AG09319 (cell line): ENCODE data around the gene PIGQ.

Source experiments
- DNase-seq: peaks from one replicate; pipeline ENCODE4 v3.0.0-alpha.2; 2010; ENCODE audit warnings: low read depth; ENCODE audit errors: extremely low read depth
- TF ChIP-seq, protein P1 (sequence below): IDR thresholded peaks from 2 replicates; pipeline ENCODE4 v1.5.1; 2011; ENCODE audit warnings: low read depth, mild to moderate bottlenecking, inconsistent platforms, low read length, moderate library complexity

PIGQ gene

DNA sequence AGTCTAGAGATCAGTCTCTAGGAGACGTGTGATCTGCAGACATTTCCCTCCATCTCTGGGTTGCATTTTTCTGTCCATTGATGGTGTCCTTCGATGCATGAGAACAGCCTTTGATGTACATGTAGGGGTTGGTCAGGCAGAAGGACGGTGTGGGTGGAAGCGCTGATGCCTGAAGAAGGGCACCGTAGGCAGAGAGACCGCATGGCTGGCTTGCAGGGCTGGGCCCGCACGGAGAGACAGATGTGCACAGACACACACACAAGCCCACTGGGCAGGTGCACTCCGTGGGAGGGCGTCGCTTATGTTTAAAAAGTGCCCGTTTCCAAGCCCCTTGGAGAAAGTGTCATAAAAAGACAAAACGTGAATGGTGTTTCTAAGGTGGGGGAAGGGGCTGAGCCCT, 45.4 kb downstream of the PIGQ start:
- TF ChIP-seq, protein P1, sequence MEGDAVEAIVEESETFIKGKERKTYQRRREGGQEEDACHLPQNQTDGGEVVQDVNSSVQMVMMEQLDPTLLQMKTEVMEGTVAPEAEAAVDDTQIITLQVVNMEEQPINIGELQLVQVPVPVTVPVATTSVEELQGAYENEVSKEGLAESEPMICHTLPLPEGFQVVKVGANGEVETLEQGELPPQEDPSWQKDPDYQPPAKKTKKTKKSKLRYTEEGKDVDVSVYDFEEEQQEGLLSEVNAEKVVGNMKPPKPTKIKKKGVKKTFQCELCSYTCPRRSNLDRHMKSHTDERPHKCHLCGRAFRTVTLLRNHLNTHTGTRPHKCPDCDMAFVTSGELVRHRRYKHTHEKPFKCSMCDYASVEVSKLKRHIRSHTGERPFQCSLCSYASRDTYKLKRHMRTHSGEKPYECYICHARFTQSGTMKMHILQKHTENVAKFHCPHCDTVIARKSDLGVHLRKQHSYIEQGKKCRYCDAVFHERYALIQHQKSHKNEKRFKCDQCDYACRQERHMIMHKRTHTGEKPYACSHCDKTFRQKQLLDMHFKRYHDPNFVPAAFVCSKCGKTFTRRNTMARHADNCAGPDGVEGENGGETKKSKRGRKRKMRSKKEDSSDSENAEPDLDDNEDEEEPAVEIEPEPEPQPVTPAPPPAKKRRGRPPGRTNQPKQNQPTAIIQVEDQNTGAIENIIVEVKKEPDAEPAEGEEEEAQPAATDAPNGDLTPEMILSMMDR: no peak
- no peak for DNase-seq

DNA sequence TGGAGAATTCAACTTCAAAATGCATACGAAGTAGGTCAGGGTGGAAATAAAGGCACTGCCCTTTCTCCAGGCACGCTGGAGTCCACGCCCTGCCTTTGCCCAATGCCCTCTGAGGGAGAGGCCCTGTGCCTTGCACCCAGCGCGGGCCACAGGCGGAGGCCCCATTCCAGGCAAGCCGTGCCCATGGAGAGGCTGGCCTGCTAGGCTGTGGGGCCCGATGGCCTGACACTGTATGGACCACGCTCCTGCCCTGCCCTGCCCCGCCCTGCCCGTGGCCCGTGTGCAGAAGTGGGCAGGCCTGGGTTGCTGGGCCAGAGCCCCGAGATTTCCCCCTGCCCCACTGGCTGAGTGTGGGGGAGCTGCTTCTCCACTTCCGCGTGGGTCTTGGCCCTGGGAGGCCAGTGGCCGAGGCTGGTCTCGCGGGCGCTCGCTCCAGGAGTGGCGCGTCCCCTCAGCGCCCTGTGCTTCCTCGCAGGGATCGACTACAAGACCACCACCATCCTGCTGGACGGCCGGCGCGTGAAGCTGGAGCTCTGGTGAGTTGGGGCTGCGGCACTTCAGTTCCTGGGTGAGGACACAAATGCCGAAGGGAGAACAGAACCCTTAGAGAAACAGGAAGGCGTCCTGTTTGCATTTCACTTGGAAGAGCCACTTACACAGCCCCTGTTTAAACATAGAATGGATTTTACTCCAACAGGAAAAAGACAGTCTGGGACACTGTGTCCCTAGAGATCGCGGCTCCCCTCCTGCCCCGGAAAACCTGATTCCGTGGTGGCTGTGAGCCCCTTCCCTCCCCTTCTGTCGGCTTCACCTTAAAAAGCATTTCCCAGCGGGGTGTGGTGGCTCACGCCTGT, 47.2 kb downstream of the PIGQ start:
- TF ChIP-seq, protein P1: no peak
- no peak for DNase-seq

DNA sequence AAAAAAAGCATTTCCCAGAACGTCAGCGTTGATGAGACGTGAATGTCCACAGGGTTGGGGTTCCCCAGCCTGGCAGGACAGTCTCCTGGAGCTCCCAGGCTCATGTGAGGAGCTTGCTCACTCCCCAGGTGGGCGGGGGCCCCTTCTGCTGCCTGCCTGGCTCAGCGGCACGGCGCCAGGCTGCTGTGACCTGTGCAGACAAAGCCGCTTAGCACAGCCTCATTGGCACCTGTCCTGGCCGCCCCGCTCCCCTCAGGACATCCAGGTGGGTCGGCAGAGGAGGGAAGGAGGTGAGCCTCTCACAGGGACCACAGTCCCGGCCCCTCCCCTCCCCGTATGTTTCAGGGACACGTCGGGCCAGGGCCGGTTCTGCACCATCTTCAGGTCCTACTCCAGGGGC, 48.1 kb downstream of the PIGQ start:
- TF ChIP-seq, protein P1: no peak
- no peak for DNase-seq

DNA sequence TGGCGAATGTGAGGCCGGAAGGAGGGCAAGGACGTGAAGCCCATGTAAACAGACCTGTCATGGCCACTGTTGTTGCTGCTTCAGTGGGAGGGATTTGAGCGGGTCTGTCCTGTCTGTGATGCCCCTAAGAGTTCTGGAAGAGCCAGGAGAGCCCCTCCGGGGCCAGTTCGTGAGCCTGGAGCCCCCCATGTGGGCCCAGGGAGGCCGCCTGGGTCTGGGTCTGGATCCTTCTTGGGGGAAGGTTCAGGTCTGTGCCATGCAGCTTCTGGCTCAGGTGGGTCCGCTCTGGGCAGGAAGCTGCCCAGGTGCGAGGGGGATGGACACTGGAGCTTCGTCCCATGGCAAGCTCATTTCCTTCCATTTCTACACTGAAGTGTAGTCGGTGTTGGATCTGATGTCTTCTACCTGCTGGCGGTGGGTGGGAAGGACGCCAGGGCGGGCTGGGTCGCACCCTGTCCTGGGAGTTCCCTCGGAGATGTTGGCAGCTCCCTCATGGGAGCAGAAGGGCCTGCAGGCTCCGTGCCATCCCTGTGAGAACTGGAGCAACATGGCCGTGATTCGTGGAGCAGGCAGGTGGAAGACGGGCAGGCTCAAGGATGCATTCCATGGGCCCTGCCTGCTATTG, 49.8 kb downstream of the PIGQ start:
- TF ChIP-seq, protein P1: no peak
- no peak for DNase-seq

DNA sequence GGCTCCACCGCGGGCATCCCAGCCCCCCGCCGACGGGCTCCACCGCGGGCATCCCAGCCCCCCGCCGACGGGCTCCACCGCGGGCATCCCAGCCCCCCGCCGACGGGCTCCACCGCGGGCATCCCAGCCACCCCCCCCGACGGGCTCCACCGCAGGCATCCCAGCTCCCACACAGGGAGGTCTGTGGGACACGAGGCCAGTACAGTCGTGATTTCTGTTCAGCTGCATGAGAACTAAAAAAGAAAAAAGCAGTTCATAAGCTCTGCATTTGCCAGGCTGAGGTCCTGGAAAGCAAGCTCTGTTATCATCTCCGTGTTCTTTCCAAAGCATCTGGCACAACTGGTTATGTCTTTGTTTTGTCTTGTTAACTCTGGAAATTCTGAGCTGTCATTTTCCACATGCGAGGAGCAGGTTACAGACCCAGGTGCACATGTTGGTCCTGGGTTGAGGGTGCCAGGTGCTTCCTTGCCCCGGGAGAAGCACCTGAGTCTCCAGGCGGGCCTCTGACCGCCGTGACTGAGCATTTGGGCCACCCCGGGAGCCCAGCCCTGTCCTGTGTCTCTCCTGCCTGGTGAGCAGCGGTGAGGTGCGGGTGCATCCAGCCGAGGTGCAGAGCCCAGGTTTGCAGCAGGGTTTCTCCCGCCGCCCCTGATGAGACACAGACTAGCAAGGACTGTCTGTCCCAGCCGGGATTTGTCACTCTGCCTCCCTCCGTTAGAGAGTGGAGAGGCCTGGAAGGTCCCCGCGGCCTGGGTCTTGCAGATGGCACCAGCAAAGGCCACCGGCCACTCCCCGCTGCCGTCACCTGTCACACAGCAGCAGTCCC, 51.1 kb downstream of the PIGQ start:
- DNase-seq: no peak
- TF ChIP-seq, protein P1: no peak

DNA sequence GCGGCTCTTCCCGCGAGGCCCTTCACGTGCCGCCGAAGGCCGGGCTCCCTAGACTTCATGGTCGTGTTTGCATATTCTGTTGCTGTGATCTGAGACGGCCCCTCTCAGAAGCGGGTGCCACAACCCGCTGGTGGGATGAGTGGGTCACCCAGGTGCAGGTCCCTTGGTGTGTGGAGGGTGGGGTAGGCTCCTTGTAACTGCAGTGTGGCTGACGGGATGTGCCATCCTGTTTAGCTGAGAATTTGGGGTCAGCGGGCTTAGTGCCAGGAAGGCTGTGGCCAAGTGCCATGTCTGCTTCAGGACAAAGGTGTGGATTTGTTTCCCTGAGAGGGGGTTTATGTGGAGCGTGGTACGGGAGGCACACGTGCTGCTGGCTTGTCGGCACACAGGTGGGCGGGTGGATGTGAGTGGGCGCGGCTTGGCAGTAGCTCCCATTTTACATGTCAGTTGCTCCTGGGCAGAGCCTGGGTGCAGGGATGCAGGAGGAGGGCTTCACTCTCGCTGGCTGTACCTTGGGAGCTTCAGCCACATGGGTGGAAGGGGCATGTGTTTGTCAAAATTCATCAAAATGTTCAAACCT, 51.8 kb downstream of the PIGQ start:
- no peak for DNase-seq
- TF ChIP-seq, protein P1: no peak

DNA sequence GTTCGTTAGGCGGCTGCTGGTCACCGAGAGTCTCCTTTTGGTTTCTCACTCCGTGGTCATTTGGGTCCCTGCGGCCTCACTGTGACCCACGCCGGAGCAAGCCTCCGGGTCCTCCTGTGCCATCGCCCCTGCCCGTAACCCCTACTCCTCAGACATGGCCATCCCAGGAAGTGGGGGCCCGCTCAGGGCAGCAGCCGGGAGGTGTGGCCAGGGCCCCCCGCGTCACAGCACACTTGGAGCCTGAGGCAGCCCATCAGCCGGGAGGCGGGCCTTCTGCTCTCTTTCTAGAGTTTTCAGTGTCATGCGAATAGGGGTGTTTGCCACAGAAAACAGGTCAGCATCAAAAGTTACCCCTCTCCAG, 53.1 kb downstream of the PIGQ start:
- no peak for DNase-seq
- TF ChIP-seq, protein P1: no peak
